ENCODE measurements around the gene LRRC49.

GRCh38 chr15:71096676-71097075, 204.1 kb downstream of the LRRC49 start:
- TF ChIP-seq EP300 (IDR thresholded peaks at IDR 0.05) (no peak), PHF8 (IDR thresholded peaks at IDR 0.05; ENCODE audit: borderline replicate concordance, low read depth) (no peak), MAZ (IDR thresholded peaks at IDR 0.05; ENCODE audit: borderline replicate concordance, low read depth, low read length) (no peak), CTCF (IDR thresholded peaks at IDR 0.05) (no peak), SMC3 (IDR thresholded peaks at IDR 0.05) (no peak), SREBF2 (IDR thresholded peaks at IDR 0.05) (no peak)

Measured in A549 (cell line).